Activated naive CD4-positive, alpha-beta T cell treated with anti-CD3 and anti-CD28 coated beads, Interleukin-2, amount 50 U/mL, for 24 hours (primary cell): Measurements from ENCODE around the gene NUP107.
"Not testable (repeated sequence)": the region's sequence is repeated elsewhere in the genome, so short reads cannot be mapped to it uniquely, and the experiment has no call there.

Experiments
- H3K27ac Mint-ChIP-seq: one replicate; pipeline ENCODE4 v1.8.0; 2021; ENCODE audit warnings: mild to moderate bottlenecking, mixed read lengths
- H3K27me3 Mint-ChIP-seq: one replicate; pipeline ENCODE4 v1.8.0; 2021; ENCODE audit warnings: mixed read lengths
- H3K36me3 Mint-ChIP-seq: one replicate; pipeline ENCODE4 v1.8.0; 2021; ENCODE audit warnings: mixed read lengths
- H3K4me1 Mint-ChIP-seq: one replicate; pipeline ENCODE4 v1.8.0; 2021; ENCODE audit warnings: mixed read lengths
- H3K4me3 Mint-ChIP-seq: one replicate; pipeline ENCODE4 v1.8.0; 2021; ENCODE audit warnings: mild to moderate bottlenecking, mixed read lengths
- H3K9me3 Mint-ChIP-seq: one replicate; pipeline ENCODE4 v1.8.0; 2021; ENCODE audit warnings: mixed read lengths

Gene NUP107

DNA sequence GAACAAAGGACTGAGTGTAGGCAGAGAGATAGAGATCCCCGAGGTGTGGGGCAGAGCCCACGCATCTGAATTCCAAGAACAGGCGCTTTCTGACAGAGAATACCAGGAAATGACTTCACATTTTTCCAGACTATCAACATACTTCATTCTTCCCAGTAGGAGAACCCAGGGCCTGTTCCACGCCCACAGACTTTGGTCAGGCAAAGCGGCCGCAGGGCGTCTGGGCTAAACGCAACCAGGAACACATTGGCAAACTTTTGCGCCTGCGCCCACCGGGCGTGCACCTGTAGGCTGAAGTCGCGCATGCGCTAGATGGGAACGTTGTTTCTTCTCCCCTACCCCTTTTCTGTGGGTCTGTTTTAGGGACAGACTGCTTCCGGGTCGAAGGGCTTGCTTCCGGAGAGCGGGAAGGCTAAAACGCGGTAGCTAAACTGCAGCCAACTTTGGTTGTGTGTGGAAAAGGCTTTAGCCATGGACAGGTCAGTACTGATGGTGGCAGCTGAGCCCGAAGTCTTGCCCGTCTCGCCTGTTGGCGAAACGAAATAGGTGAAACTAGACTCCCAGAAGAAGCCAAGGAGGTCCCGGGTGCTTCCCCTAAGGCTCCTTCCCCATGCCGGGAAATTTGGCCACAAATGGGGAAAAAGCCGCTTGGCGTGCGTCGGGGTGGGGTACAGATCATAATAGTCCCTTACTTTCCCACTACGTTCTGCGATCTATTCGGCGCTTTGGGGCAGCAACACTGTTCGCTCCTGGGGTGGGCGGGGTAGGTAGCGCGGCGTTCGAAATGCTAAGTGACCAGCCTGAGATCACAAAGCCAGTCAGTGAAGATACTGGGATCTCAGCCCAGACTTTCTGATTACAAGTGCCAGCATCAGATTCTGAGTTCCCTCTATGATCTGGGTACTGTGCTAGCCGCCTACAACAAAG is at the start of gene NUP107:
TSS of gene NUP107 (plus strand) at position 384 of the 927 bp plus-strand sequence. CDS start at position 472, 88 bp downstream.
- Mint-ChIP-seq H3K27me3 (no peaks in the 10 kb centered on the region), H3K4me3 (peak within 1 kb of the TSS; percentile 99), H3K4me1 (peaks cover 42% of the 10 kb centered on the region), H3K9me3 (no peaks in the 10 kb centered on the region), H3K36me3 (peaks cover 4% of the 10 kb centered on the region), H3K27ac (peak within 1 kb of the TSS; percentile 99)

DNA sequence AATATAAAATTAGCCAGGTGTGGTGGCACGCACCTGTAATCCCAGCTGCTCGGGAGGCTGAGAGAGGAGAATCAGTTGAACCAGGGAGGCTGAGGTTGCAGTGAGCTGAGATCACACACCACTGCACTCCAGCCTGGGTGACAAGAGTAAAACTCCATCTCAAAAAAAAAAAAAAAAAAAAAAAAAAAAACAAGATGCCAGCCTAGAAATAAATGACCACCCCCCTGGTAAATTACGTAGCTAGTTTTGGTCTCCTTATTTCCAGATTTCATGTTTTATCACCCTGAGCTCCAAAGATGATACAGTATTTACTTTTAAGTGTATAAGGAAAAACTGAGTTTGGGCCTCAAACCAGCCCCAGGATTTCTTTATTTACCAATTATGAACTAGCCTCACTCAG is 49.3 kb upstream of the NUP107 start:
- not testable (repeated sequence) for H3K4me3 Mint-ChIP-seq, H3K9me3 Mint-ChIP-seq, H3K36me3 Mint-ChIP-seq, H3K27me3 Mint-ChIP-seq
- peak overlapping the region; percentile 81 for H3K27ac Mint-ChIP-seq
- H3K4me1 Mint-ChIP-seq, result peaks cover 96% of the 10 kb centered on the region

GRCh38 chr12:68638171-68638570 is 48.6 kb upstream of the NUP107 start:
- H3K9me3 Mint-ChIP-seq, result no peaks in the 10 kb centered on the region
- peaks cover 2% of the 10 kb centered on the region for H3K36me3 Mint-ChIP-seq
- no peaks in the 10 kb centered on the region for H3K27me3 Mint-ChIP-seq
- H3K4me3 Mint-ChIP-seq, result peak overlapping the region; percentile 40
- peaks cover 96% of the 10 kb centered on the region for H3K4me1 Mint-ChIP-seq
- peak overlapping the region; percentile 73 for H3K27ac Mint-ChIP-seq

DNA sequence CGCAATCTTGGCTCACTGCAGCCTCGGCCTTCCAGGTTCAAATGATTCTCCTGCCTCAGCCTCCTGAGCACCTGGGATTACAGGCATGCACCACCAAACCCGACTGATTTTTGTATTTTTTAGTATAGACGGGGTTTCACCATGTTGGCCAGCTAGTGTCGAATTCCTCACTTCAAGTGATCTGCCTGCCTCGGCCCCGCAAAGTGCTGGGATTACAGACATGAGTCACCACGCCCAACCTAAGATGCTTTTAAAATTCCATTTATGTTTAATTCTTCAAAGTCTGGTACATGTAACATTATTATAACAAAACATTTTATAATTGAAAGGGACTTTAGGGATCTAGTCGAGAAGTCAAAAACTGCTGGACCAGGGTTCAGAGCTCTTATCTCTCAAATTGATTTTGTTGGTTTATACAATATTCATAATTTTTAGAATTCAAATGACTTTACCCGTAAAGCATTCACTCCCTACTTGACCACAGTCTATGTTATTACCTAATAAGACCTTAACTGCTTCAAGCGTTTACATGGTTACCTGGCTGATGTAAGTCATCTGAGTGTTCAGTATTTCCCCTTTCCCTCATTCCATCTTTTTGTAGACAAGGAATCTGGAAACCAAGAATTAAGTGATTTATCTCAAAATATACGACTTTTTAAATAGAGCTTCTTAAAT is 47.9 kb upstream of the NUP107 start:
- H3K27ac Mint-ChIP-seq, result peak overlapping the region; percentile 68
- no peaks in the 10 kb centered on the region for H3K27me3 Mint-ChIP-seq
- no peaks in the 10 kb centered on the region for H3K9me3 Mint-ChIP-seq
- peaks cover 95% of the 10 kb centered on the region for H3K4me1 Mint-ChIP-seq
- H3K4me3 Mint-ChIP-seq, result peak overlapping the region; percentile 30
- peaks cover 3% of the 10 kb centered on the region for H3K36me3 Mint-ChIP-seq

DNA sequence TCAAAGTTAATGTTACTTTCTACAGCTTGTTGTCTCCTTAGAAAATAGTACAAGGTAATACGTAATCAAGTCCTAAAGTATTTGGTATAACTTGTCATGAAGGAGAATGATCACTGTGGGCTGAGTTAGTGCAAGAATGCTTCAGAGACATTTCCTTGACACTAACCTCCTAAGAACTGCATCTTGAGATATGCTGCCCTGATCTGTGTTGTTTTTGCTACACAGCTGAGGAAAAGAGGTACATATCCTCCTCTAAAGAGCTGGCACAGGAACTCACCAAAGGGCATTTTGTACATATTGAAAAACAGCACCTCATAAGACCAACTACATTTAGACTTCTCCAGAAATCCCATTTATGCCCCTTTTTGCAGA is 47.4 kb upstream of the NUP107 start:
- peak overlapping the region; percentile 7 for H3K4me3 Mint-ChIP-seq
- H3K4me1 Mint-ChIP-seq, result peaks cover 94% of the 10 kb centered on the region
- peak overlapping the region; percentile 41 for H3K27ac Mint-ChIP-seq
- no peaks in the 10 kb centered on the region for H3K9me3 Mint-ChIP-seq
- peaks cover 6% of the 10 kb centered on the region for H3K36me3 Mint-ChIP-seq
- no peaks in the 10 kb centered on the region for H3K27me3 Mint-ChIP-seq

- H3K4me3 Mint-ChIP-seq, result peak overlapping the region; percentile 70
- H3K27ac Mint-ChIP-seq, result peak overlapping the region; percentile 84
- H3K27me3 Mint-ChIP-seq, result no peaks in the 10 kb centered on the region
- H3K9me3 Mint-ChIP-seq, result no peaks in the 10 kb centered on the region
- H3K4me1 Mint-ChIP-seq, result peaks cover 91% of the 10 kb centered on the region
- H3K36me3 Mint-ChIP-seq, result peaks cover 6% of the 10 kb centered on the region
These were observed 45.6 kb upstream of the NUP107 start for GRCh38 chr12:68641138-68641537.

DNA sequence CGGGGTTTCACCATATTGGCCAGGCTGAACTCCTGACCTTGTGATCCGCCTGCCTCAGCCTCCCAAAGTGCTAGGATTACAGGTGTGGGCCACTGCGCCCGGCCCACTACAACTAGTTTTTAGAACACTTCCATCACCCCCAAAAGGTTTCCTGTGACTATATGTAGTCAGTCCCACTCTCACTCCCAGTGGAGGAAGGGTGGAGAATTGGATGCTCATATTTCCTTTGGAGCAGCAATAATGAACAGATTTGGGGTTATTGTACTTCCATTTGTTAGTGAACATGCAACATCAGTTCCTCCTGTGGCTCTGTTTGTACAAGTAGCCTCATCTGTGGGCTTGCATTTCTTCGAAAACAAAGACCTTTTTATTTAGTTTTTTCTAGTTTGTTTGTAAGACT is 40.3 kb upstream of the NUP107 start:
- no peaks in the 10 kb centered on the region for H3K9me3 Mint-ChIP-seq
- H3K27ac Mint-ChIP-seq, result no peak overlapping the region
- no peaks in the 10 kb centered on the region for H3K27me3 Mint-ChIP-seq
- H3K4me1 Mint-ChIP-seq, result peaks cover 73% of the 10 kb centered on the region
- H3K36me3 Mint-ChIP-seq, result peaks cover 5% of the 10 kb centered on the region
- H3K4me3 Mint-ChIP-seq, result peak overlapping the region; percentile 44

DNA sequence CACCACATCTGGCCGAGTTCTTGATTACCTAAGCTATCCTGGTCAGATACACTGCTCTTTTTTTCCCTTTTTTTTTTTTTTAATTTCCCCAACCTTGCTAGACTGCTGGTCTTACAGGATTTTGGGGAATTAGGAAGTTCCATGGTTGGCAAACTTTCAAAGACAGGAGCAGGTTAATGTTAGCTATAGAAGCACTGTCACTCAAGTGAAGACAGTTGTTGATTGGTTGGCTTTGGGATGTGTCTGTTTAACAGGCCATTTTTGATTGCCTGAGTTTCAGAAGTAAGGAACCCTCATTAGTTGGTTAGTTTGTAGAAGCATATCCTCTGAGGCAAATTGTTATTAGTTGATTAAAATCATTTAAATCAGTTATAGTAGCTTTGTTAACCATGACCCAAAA is 39.3 kb upstream of the NUP107 start:
- Mint-ChIP-seq H3K27ac (peak overlapping the region; percentile 87), H3K4me1 (peaks cover 66% of the 10 kb centered on the region), H3K9me3 (no peaks in the 10 kb centered on the region), H3K27me3 (no peaks in the 10 kb centered on the region), H3K4me3 (no peak overlapping the region), H3K36me3 (peaks cover 7% of the 10 kb centered on the region)

GRCh38 chr12:68648179-68648578 is 38.6 kb upstream of the NUP107 start:
- Mint-ChIP-seq H3K4me3 (no peak overlapping the region), H3K9me3 (no peaks in the 10 kb centered on the region), H3K27ac (peak overlapping the region; percentile 87)

GRCh38 chr12:68665016-68665569 is 21.7 kb upstream of the NUP107 start:
- Mint-ChIP-seq H3K36me3 (peaks cover 11% of the 10 kb centered on the region), H3K9me3 (no peaks in the 10 kb centered on the region), H3K4me3 (no peak overlapping the region), H3K27ac (peak overlapping the region; percentile 56), H3K4me1 (peaks cover 40% of the 10 kb centered on the region), H3K27me3 (no peaks in the 10 kb centered on the region)

More at GRCh38 chr12:68648179-68648578, 38.6 kb upstream of the NUP107 start:
- H3K36me3 Mint-ChIP-seq, result peaks cover 7% of the 10 kb centered on the region
- H3K27me3 Mint-ChIP-seq, result no peaks in the 10 kb centered on the region
- peaks cover 59% of the 10 kb centered on the region for H3K4me1 Mint-ChIP-seq

DNA sequence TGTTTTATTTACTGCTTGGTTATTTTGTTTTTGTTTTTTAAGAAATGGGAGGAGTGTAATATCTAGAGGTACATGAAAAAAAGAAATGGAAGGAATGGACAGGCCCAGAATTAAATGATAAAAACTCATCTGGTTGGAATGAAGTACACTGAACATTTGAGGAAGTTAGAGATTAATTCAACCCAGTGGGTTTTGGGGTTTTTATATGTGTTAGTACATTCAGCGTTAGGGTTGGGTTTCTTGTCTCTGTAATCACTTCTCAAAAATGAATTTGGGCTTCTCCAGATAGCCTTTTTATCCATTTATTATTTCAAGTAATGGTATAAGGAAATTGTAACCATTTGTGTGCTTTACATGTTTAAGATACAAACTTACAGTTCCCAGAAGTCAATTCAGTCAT is 19.5 kb upstream of the NUP107 start:
- Mint-ChIP-seq H3K27me3 (no peaks in the 10 kb centered on the region), H3K36me3 (peaks cover 7% of the 10 kb centered on the region), H3K4me1 (peaks cover 50% of the 10 kb centered on the region), H3K27ac (peak overlapping the region; percentile 93), H3K9me3 (no peaks in the 10 kb centered on the region), H3K4me3 (no peak overlapping the region)

GRCh38 chr12:68667896-68668295 is 18.9 kb upstream of the NUP107 start:
- no peaks in the 10 kb centered on the region for H3K27me3 Mint-ChIP-seq
- H3K4me1 Mint-ChIP-seq, result peaks cover 50% of the 10 kb centered on the region
- H3K36me3 Mint-ChIP-seq, result peaks cover 5% of the 10 kb centered on the region

DNA sequence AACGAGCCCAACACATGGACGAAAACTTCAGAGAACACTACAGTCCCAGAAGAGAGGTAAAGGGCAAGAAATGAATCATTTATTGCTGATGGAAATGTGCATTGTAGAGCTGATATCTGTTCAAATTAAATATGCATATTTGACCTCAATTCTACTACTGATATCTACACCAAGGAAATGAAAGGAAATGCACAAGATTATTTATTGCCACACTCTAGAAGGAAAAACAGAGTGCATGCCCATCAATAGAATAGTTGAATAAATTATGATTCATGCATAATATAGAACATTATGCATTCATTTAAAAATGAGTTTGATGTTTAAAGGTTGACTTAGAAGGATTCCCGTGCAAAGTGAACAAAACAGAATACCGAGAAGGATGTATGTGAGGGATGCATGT is 15.6 kb upstream of the NUP107 start:
- no peaks in the 10 kb centered on the region for H3K9me3 Mint-ChIP-seq
- no peak overlapping the region for H3K4me3 Mint-ChIP-seq
- peak overlapping the region; percentile 78 for H3K27ac Mint-ChIP-seq
- peaks cover 4% of the 10 kb centered on the region for H3K36me3 Mint-ChIP-seq
- no peaks in the 10 kb centered on the region for H3K27me3 Mint-ChIP-seq
- H3K4me1 Mint-ChIP-seq, result peaks cover 58% of the 10 kb centered on the region

More at GRCh38 chr12:68667896-68668295, 18.9 kb upstream of the NUP107 start:
- no peak overlapping the region for H3K4me3 Mint-ChIP-seq
- H3K27ac Mint-ChIP-seq, result peak overlapping the region; percentile 41
- H3K9me3 Mint-ChIP-seq, result no peaks in the 10 kb centered on the region

DNA sequence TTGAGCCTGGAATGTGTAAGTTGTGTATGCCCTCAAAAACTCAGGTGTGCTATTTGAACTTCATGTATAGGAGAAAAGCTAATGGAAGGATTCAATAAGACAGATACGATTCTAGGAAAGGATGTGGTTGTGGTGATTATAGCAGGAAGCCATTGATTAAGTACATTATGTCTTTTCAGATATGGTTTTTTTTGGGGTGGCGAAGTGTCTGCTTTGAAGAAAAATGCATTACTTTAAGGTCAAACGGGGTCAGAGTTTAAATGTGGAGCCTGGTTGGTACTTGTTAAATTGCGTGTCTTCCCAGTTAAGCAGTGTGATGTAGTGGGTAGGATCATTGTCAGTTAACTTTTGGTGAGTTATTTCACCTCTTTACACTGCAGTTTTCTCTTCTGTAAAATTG is 13.0 kb upstream of the NUP107 start:
- no peaks in the 10 kb centered on the region for H3K36me3 Mint-ChIP-seq
- no peaks in the 10 kb centered on the region for H3K9me3 Mint-ChIP-seq
- peaks cover 50% of the 10 kb centered on the region for H3K4me1 Mint-ChIP-seq
- no peaks in the 10 kb centered on the region for H3K27me3 Mint-ChIP-seq
- peak overlapping the region; percentile 24 for H3K4me3 Mint-ChIP-seq
- peak overlapping the region; percentile 73 for H3K27ac Mint-ChIP-seq

- H3K27me3 Mint-ChIP-seq, result no peaks in the 10 kb centered on the region
- H3K9me3 Mint-ChIP-seq, result no peaks in the 10 kb centered on the region
- H3K4me3 Mint-ChIP-seq, result peak overlapping the region; percentile 24
These were observed 12.4 kb upstream of the NUP107 start for GRCh38 chr12:68674376-68674775.

More at GRCh38 chr12:68674376-68674775, 12.4 kb upstream of the NUP107 start:
- Mint-ChIP-seq H3K36me3 (no peaks in the 10 kb centered on the region), H3K27ac (peak overlapping the region; percentile 20), H3K4me1 (peaks cover 56% of the 10 kb centered on the region)
